Stimulated activated CD8-positive, alpha-beta memory T cell treated with anti-CD3 and anti-CD28 coated beads, Interleukin-15, amount 100 ng/mL, for 1 hour (primary cell): ENCODE results near the gene CNOT6.

Source experiments
- DNase-seq: peaks from one replicate; pipeline ENCODE4 v3.0.0-alpha.2; 2020; ENCODE audit warnings: low read depth

The CNOT6 gene

GRCh38 chr5:180583738-180584137 lies 89.6 kb downstream of the CNOT6 start:
- no peak for DNase-seq

- DNase-seq, result no peak
These were observed 92.0 kb downstream of the CNOT6 start for GRCh38 chr5:180586204-180586603.

GRCh38 chr5:180586870-180587269 lies 92.7 kb downstream of the CNOT6 start:
- no peak for DNase-seq

DNA sequence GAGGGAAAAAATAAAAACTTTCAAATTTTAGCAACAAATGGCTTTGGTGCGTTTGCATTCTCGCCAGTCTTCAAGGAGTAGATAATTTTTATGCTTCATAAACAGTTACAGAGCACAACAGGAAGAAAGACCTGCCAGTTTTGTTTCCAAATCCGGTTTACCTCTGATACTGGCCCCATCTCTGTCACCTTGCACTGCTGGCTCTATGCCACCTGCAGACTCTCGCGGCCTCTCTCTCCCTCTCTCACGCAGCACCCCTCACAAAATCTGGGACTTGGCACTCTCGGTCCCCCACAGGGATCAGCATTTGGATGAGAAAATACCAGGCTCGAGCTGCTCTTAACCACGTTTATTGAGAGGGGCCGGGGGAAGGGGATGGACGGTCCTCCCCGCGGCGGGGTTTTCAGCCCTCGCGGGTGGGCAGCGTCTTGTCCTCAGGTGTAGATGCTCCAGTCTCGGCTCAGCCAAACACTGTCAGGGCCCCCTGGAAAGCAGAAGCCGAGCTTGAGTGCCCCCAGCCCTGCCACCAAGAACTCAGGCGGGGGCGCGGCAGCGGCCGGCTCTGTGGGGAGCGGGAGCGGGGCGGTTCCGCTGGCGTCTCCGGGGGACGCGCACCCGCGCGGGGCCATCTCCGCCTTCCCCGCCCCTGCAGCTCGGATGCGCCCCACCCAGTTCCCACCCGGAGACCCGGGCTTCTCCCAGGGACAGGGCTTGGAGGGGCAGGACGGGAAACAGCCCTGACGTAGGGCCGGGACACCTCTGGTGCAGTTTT lies 95.8 kb downstream of the CNOT6 start:
- DNase-seq, result no peak

DNA sequence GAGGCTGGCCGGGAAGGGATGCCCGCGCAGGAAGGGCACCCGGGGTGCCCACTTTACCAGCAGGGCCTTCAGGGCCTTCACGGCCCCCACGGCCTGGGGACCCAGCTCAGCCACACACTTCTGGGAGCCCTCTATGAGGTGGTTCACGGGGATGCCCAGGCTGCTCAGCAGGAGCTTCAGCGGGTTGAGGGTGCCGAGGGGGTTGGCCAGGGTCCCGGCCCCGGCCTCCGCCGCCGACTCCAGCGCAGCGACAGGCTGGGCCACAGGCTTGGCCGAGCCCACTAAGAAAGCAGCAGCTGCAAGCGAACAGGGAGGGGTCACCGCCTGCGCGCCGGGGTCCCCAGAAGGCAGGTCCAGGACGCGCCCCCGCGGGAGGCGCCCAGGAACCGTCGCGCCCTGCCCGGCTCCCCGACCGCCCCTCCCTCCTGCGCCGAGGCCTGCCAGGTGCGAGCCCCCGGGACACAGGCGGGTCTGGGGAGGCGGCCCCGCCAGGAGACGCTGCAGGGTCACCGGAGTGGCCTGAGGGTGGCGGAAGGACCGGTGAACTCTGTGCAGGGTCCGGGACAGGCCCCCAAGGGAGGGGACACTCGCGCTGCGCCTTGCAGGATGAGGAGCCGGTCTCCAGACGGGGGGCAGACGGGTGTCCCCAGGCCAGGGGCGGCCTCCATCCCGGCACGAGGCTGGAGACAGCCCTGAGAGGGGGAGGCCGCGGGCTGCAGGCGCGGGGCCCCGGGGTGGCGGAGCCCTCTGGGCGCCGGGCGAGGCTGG lies 96.5 kb downstream of the CNOT6 start:
- DNase-seq, result no peak

DNA sequence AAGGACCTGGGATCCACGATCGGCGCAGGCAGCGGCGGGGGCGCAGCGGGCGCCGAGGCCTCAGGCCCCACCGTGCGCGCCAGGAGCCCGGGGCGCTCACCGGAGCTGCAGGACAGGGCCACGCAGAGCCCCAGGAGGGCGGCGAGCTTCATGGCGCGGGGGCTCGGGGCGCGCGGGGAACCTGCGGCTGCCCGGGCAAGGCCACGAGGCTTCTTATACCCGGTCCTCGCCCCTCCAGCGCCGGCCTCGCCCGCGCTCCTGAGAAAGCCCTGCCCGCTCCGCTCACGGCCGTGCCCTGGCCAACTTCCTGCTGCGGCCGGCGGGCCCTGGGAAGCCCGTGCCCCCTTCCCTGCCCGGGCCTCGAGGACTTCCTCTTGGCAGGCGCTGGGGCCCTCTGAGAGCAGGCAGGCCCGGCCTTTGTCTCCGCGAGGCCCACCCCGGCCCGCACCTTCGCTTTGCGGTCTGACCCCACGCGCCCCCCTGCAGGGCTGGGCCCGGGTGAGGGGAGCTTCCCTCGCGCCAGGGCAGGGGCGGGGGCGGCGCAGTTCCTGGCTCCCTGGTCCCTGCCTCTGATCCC lies 97.2 kb downstream of the CNOT6 start, which contains the start of gene SCGB3A1:
SCGB3A1 (minus strand) TSS at position 189 of the 577 bp plus-strand sequence; CDS start at position 152, 37 bp downstream.
- no peak for DNase-seq

DNA sequence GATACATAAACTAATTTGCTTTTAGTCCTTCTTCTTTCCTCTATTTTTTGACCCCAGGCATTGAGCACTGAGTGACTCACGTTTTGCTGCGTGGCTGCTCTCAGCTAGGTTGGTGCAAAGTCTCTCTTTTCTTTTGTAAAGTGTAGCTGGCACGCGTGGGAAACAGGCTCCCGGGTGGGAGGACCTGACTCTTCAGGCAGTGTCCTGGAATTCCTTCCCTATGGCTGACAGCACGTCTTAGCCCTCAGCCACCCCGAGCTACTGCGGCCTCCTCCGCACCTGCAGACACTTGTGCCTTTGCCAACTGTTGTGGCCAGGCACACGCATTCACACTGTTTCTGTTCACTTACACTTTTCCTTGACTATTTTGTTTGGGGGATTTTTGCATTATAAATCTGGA lies 98.0 kb downstream of the CNOT6 start:
- DNase-seq, result no peak

DNA sequence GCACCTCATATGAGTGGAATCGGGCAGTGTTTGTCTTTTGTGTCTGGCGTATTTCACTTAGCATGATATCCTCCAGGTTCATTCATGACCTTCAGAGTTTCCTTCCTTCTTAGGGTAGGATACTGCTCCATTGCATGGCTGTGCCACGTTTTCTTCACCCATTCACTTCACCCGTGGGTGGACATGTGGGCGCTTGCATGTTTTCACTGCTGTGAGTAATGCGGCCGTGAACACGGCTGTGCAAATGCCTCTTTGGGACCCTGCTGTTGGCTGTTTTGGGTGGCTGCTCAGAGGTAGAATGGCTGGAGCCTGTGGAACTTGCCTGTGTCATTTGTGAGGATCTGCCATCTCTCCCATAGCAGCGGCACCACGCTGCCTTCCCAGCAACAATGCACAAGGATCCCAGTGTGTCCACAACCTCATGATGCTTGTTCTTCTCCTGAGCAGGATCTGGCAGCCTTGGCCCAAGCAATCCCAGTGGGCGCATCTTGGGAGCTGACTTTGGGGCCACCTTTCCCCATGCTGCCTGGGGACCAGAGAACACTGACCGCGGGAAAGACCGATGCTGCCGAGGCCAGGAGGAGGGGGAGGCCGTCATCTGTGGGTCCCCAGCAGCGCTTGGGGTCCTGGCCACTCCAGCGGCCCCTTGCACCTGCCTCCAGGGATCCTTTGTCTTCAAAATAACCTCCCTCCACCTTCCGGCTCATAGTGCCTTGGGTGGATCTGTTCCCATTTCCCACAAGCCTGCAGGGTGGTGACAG lies 99.4 kb downstream of the CNOT6 start:
- DNase-seq, result no peak

- no peak for DNase-seq
These were observed 100.3 kb downstream of the CNOT6 start for GRCh38 chr5:180594311-180595045.

DNA sequence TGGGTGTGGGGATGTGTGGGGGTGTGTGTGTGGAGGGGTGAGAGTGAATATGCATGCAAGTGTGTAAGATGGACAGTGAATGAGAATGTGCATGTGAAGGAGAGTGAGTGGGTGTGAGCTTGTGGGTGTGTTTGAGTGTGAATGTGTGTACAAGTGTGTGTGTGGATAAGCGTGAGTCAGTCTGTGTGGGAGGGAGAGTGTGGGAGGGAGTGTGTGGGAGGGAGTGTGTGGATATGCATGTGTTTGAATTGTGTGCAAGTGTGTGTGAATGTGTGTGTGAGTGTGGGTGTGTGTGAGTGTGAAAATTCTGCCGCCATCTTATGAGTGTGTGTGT lies 100.8 kb downstream of the CNOT6 start:
- DNase-seq, result no peak

DNA sequence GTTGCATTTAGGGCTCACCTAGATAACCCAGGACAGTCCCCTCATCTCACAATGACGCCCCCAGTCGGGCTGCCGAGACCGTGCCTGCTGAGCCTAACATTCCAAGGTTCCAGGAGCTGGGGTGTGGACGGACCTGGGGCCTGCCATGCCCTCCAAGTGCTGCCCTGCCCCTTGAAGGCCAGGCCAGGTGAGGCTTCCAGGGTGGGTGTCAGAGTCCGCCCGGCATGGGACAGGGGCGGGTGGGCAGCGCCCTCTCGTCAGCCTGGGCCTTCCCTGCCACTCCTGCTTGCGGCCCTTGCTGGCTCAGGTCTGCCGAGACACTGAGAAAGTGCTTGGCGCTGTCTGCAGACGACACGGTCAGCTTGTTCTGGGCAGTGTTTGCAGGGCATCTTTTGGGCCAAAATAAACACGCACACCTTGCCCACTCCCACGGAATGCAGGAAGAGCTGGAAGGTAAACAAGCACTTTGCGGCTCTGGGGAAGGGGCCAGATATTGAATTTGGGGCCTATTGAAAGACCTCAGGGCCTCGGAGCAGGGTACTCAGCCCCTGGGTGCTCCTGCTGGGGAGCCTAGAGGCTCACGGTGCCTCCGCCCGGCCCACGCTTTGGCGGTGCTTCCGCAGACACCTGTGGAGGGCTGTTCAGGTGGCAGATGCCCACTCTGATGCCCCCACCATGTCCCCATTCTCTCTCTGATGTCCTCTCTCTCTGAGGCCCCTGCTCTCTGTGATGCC lies 101.4 kb downstream of the CNOT6 start:
- DNase-seq, result no peak

DNA sequence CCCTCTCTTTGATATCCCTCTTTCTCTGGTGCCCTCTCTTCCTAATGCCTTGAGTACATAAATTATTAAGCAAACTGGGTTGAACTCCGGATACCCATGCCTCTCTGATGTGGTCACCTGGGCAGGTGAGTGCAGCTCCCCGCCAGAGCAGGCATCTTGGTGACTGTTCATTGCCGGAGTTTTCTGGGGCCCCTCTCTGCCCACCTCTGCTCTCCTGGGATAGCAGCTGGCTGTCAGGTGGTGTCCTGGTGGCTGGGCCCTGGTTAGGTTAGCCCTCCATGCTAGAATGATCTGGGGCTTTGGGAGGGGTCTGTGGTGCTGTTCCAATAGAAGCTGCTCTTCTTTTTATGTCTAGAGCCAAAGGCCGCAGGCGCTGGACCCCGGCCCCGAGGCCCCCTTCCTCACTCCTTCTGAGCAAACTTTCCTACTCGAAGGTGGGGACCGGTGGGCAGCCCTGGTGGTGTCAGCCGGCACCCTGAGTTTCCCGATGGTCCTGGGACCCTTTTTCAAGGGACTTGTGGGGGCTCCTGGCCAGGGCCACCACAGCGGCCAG lies 102.0 kb downstream of the CNOT6 start:
- no peak for DNase-seq

DNA sequence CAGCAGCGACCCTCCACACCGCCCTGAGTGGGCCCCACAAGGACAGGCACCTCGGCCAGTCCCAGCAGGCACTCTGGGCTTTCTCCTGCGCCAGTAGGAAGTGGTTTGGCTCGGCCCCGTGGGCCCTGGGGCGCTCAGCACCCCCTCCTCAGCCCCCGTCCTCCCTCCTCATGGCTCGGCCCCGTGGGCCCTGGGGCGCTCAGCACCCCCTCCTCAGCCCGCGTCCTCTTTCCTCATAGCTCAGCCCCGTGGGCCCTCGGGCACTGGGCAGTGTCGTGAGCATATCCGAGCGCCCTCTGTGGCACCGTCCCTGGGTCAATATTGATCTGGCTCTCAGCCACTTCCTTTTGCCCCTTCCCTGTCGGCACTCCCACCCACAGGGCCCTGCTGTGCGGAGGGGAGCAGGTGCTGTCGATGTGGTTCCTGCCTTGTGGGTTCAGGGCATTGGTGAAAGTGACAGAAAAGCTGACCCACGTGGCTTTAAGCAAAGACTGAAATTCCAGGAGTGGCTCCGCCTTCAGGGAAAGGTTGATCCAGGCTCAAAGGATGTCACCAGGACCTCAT lies 102.6 kb downstream of the CNOT6 start:
- DNase-seq, result no peak

DNA sequence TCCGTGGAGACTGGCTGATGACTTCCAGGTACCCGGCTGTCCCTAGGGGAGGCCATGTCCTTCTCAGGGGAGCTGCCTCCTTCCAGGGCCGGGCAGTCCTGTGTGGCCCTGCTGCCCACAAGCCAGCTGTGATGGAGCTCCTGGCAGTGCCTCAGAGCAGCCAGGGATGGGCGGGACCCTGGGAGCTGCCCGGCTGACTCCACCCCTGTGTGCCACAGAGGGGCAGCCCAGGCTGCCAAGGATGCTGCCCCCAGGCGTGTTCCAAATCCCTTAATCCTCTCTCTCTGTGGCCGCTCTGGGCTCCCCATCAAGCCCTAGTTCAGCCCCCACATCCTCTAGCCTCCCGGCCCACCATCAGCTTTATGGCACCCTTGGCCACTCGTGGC lies 104.1 kb downstream of the CNOT6 start:
- no peak for DNase-seq

- no peak for DNase-seq
These were observed 104.8 kb downstream of the CNOT6 start for GRCh38 chr5:180598797-180599589.

- DNase-seq, result no peak
These were observed 105.4 kb downstream of the CNOT6 start for GRCh38 chr5:180599590-180599914.

GRCh38 chr5:180599981-180600553 lies 105.9 kb downstream of the CNOT6 start:
- DNase-seq, result no peak

DNA sequence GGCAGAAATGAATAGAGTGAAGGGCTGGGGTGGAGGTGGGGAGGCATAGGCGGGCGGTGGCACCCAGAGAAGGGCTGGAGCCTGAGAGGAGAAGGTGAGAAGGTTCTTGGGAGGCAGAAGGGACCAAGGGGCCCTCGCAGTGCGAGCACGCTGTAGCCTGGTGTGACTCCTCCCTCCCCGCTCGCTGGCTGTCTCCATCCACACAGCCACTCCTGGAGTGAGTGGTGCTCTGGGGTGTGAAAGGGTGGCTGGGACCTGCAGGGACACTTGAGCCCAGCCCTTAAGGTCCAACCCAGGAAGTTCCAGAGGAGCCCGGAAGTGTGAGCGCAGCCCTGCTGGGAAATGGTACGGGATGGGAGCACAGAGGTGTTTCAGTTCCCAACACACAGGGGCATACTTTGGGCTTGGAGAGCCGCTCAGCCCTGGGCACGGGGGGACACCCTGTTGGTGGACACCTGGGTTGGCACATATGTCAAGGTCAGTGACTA lies 106.4 kb downstream of the CNOT6 start:
- DNase-seq, result no peak
